OCI-LY3 (cell line): ENCODE data around the gene FARP1.

Source experiments
- CTCF ChIP-seq: fragments of 200-600, 300-600 bp; sonication (generic); IDR thresholded peaks from 2 replicates; pipeline ENCODE4 v1.5.1; 2014; ENCODE audit warnings: antibody characterized with exemption, low read length, low read depth
- EZH2phosphoT487 ChIP-seq: fragments of 200-600 bp; shearing (Covaris generic); IDR thresholded peaks from 2 replicates; pipeline ENCODE4 v1.6.1; 2018; ENCODE audit warnings: antibody characterized with exemption, mixed run types, low read depth

- no peak for TF ChIP-seq CTCF
- no peak for TF ChIP-seq EZH2phosphoT487
Measured at GRCh38 chr13:98286799-98287198, 143.9 kb downstream of the FARP1 start.
